Osteocyte (in vitro differentiated cells): ENCODE data around the gene DRD3. TPM values are rescaled to one million over a fixed set of nuclear protein-coding genes. Genes with fewer than 3 reads are reported as not detected.

Source experiments
- DNase-seq: peaks from one replicate; pipeline ENCODE4 v3.0.0; 2021; ENCODE audit warnings: mixed read lengths; ENCODE audit not compliant: unreplicated experiment; ENCODE audit errors: extremely low spot score
- H3K27ac Mint-ChIP-seq: one replicate; pipeline ENCODE4 v1.8.0; 2021; ENCODE audit warnings: mild to moderate bottlenecking, mixed read lengths; ENCODE audit not compliant: unreplicated experiment
- H3K27me3 Mint-ChIP-seq: one replicate; pipeline ENCODE4 v1.8.0; 2021; ENCODE audit warnings: mixed read lengths; ENCODE audit not compliant: unreplicated experiment
- H3K36me3 Mint-ChIP-seq: one replicate; pipeline ENCODE4 v1.8.0; 2021; ENCODE audit warnings: mixed read lengths; ENCODE audit not compliant: unreplicated experiment
- H3K4me1 Mint-ChIP-seq: one replicate; pipeline ENCODE4 v1.8.0; 2021; ENCODE audit warnings: mixed read lengths; ENCODE audit not compliant: unreplicated experiment
- H3K4me3 Mint-ChIP-seq: one replicate; pipeline ENCODE4 v1.8.0; 2021; ENCODE audit warnings: mild to moderate bottlenecking, moderate library complexity, mixed read lengths; ENCODE audit not compliant: unreplicated experiment
- H3K9me3 Mint-ChIP-seq: one replicate; pipeline ENCODE4 v1.8.0; 2021; ENCODE audit warnings: mixed read lengths; ENCODE audit not compliant: unreplicated experiment
- CTCF ChIP-seq: fragments of 200-600 bp; sonication (generic); IDR thresholded peaks from 2 replicates; pipeline ENCODE4 v1.5.0; 2021; ENCODE audit warnings: antibody characterized with exemption, mild to moderate bottlenecking, moderate library complexity
- total RNA-seq: library from RNA; stranded (reverse); gene quantifications from 2 replicates; pipeline ENCODE4 v1.2.1, GENCODE V29; 2021

DRD3 gene
- total RNA-seq, 1 donor from 2014 or later: not detected

- no peak for TF ChIP-seq CTCF
- peaks cover 3% of the 10 kb centered on the region for H3K4me1 Mint-ChIP-seq
- no peaks in the 10 kb centered on the region for H3K36me3 Mint-ChIP-seq
- DNase-seq: no peak
- no peak overlapping the region for H3K4me3 Mint-ChIP-seq
- H3K9me3 Mint-ChIP-seq: no peaks in the 10 kb centered on the region
- H3K27ac Mint-ChIP-seq: no peak overlapping the region
- H3K27me3 Mint-ChIP-seq: no peaks in the 10 kb centered on the region
These were observed 59.1 kb downstream of the DRD3 start for GRCh38 chr3:114119776-114120175.

GRCh38 chr3:114115143-114115542 lies 63.7 kb downstream of the DRD3 start:
- TF ChIP-seq CTCF: no peak

GRCh38 chr3:114114719-114115118 lies 64.1 kb downstream of the DRD3 start:
- DNase-seq: no peak
- Mint-ChIP-seq H3K9me3 (no peaks in the 10 kb centered on the region), H3K4me3 (no peak overlapping the region), H3K27me3 (peaks cover 10% of the 10 kb centered on the region), H3K27ac (no peak overlapping the region), H3K4me1 (peaks cover 5% of the 10 kb centered on the region), H3K36me3 (no peaks in the 10 kb centered on the region)
- no peak for TF ChIP-seq CTCF

More at GRCh38 chr3:114115143-114115542, 63.7 kb downstream of the DRD3 start:
- H3K27me3 Mint-ChIP-seq: peaks cover 5% of the 10 kb centered on the region
- H3K4me3 Mint-ChIP-seq: no peak overlapping the region
- H3K9me3 Mint-ChIP-seq: no peaks in the 10 kb centered on the region
- no peak overlapping the region for H3K27ac Mint-ChIP-seq
- H3K4me1 Mint-ChIP-seq: peaks cover 2% of the 10 kb centered on the region
- DNase-seq: no peak
- H3K36me3 Mint-ChIP-seq: no peaks in the 10 kb centered on the region

- no peak overlapping the region for H3K27ac Mint-ChIP-seq
- no peak for DNase-seq
- H3K4me1 Mint-ChIP-seq: peaks cover 5% of the 10 kb centered on the region
- peaks cover 15% of the 10 kb centered on the region for H3K27me3 Mint-ChIP-seq
- H3K9me3 Mint-ChIP-seq: no peaks in the 10 kb centered on the region
- no peak overlapping the region for H3K4me3 Mint-ChIP-seq
- TF ChIP-seq CTCF: no peak
- H3K36me3 Mint-ChIP-seq: no peaks in the 10 kb centered on the region
These were observed 66.2 kb downstream of the DRD3 start for GRCh38 chr3:114112696-114113095.

GRCh38 chr3:114111060-114111770 lies 67.6 kb downstream of the DRD3 start:
- Mint-ChIP-seq H3K4me3 (no peak overlapping the region), H3K4me1 (peaks cover 5% of the 10 kb centered on the region), H3K27me3 (peaks cover 20% of the 10 kb centered on the region), H3K27ac (no peak overlapping the region), H3K9me3 (no peaks in the 10 kb centered on the region), H3K36me3 (no peaks in the 10 kb centered on the region)
- TF ChIP-seq CTCF: no peak
- no peak for DNase-seq
